C4-2B (cell line): ENCODE results near the gene CTNNBL1.

Experiments
- H3K27ac ChIP-seq: fragments of 450-650 bp; 2 replicates; pipeline ENCODE4 v1.5.1; 2017
- CTCF ChIP-seq: fragments of 450-650 bp; conservative IDR thresholded peaks from 2 replicates; pipeline ENCODE4 v1.5.1; 2017; ENCODE audit warnings: mild to moderate bottlenecking
- ZFX ChIP-seq: fragments of 450-650 bp; IDR thresholded peaks from 2 replicates; pipeline ENCODE4 v1.6.1; 2017

Gene CTNNBL1

GRCh38 chr20:37839432-37839827 lies 145.6 kb downstream of the CTNNBL1 start:
- TF ChIP-seq CTCF (no peak), ZFX (no peak)
- H3K27ac ChIP-seq: no peak overlapping the region

GRCh38 chr20:37839955-37840354 lies 146.1 kb downstream of the CTNNBL1 start:
- H3K27ac ChIP-seq: peak overlapping the region; percentile 83
- TF ChIP-seq CTCF: no peak
- TF ChIP-seq ZFX: no peak

GRCh38 chr20:37841389-37841788 lies 147.6 kb downstream of the CTNNBL1 start:
- TF ChIP-seq CTCF (no peak), ZFX (no peak)

GRCh38 chr20:37841971-37842370 lies 148.1 kb downstream of the CTNNBL1 start:
- no peak for TF ChIP-seq CTCF
- H3K27ac ChIP-seq: peak overlapping the region; percentile 59

More at GRCh38 chr20:37841389-37841788, 147.6 kb downstream of the CTNNBL1 start:
- H3K27ac ChIP-seq: peak overlapping the region; percentile 59; the same call in 1 of the 2 replicates

- H3K27ac ChIP-seq: peak overlapping the region; percentile 97
- no peak for TF ChIP-seq CTCF
Measured at GRCh38 chr20:37845241-37845681, 151.4 kb downstream of the CTNNBL1 start.

GRCh38 chr20:37845878-37846277 lies 152.0 kb downstream of the CTNNBL1 start:
- peak overlapping the region; percentile 97 for H3K27ac ChIP-seq
- TF ChIP-seq ZFX (no peak), CTCF (no peak)

GRCh38 chr20:37846573-37846972 lies 152.7 kb downstream of the CTNNBL1 start:
- H3K27ac ChIP-seq: peak overlapping the region; percentile 97

More at GRCh38 chr20:37846573-37846972, 152.7 kb downstream of the CTNNBL1 start:
- TF ChIP-seq ZFX (no peak), CTCF (no peak)
